Central memory CD8-positive, alpha-beta T cell (primary cell): ENCODE results near the gene SLC6A7.

ENCODE experiments used
- ATAC-seq: fragments of 150-1000 bp; cut with Tn5 transposase; replicated peaks from 2 replicates; pipeline ENCODE4 v1.10.0; 2022; ENCODE audit warnings: mild to moderate bottlenecking, moderate FRiP score, moderate number of reproducible peaks; ENCODE audit not compliant: poor library complexity, severe bottlenecking; ENCODE audit errors: extremely low read depth
- DNase-seq, 2 donors: peaks; one replicate each; pipeline ENCODE4 v3.0.0; 2021; ENCODE audit warnings: low spot score in 2 of 2
- H3K27ac Mint-ChIP-seq: one replicate; pipeline ENCODE4 v1.8.0; 2022; ENCODE audit warnings: low read depth, mild to moderate bottlenecking, moderate library complexity, mixed read lengths
- H3K27me3 Mint-ChIP-seq: one replicate; pipeline ENCODE4 v1.8.0; 2022; ENCODE audit warnings: mixed read lengths
- H3K36me3 Mint-ChIP-seq: one replicate; pipeline ENCODE4 v1.8.0; 2022; ENCODE audit warnings: mild to moderate bottlenecking, moderate library complexity, mixed read lengths; ENCODE audit not compliant: insufficient read depth
- H3K4me1 Mint-ChIP-seq: one replicate; pipeline ENCODE4 v1.8.0; 2022; ENCODE audit warnings: mixed read lengths
- H3K4me3 Mint-ChIP-seq: one replicate; pipeline ENCODE4 v1.8.0; 2022; ENCODE audit warnings: mild to moderate bottlenecking, moderate library complexity, mixed read lengths
- H3K9me3 Mint-ChIP-seq: one replicate; pipeline ENCODE4 v1.8.0; 2022; ENCODE audit warnings: mixed read lengths

SLC6A7 gene

DNA sequence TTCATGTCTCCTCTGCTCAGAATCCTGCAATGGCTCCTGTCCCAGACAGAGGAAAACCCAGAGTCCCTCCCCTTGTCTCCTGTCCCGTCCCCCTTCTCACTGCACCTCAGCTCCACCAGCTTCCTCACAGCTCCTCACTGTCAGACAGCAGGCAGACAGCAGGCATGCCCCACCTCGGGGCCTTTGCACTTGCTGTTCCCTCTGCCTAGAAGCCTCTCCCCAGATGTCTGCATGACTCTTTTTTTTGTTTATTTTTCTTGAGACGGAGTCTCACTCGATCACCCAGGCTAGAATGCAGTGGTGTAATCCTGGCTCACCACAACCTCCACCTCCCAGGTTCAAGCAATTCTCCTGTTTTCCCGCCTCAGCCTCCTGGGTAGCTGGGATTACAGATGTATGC lies 8.8 kb upstream of the SLC6A7 start:
- Mint-ChIP-seq H3K27me3 (peaks cover 32% of the 10 kb centered on the region), H3K36me3 (peaks cover 2% of the 10 kb centered on the region), H3K4me3 (no peak overlapping the region), H3K27ac (no peak overlapping the region), H3K9me3 (no peaks in the 10 kb centered on the region), H3K4me1 (no peaks in the 10 kb centered on the region)
- DNase-seq (no peak), ATAC-seq (no peak)

DNA sequence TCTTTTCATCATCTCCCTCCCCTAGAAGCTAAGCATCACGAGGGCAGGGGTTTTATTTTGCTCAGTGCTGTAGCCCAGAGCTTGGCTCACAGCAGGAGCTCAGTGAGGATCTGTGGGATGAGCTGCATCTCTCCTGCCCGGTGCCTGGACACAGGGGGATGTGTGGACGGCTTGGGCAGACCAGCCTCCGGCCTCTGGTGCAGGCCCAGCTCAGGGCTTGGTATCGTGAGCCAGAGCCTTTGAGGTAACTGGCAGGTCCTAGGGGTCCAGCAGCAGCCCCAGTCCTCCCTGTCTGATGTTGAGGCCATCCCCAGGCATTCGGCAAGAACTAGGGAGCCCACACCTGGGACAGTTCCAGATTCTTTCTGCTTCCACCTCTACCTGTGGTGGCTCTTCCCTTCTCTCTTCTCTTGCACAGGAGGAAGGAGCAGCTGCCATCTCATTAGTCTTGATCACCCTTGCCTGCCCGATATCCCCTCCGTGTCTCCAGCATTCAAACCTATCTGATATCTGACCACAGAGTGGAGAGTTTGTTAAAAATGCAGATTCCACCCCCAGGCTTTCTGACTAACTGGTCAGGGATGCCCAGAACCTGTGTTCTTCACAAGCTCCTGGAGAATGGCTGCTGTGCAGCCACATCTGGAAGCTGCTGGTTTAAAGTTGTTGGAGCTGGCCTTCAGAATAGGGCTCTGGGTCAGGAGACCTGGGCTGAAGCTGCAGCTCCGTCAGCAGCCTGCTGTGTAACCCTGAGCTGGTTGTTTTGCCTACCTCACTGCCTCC lies 7.9 kb upstream of the SLC6A7 start:
- DNase-seq, result no peak
- H3K4me3 Mint-ChIP-seq, result no peak overlapping the region
- H3K4me1 Mint-ChIP-seq, result no peaks in the 10 kb centered on the region
- ATAC-seq, result no peak
- no peaks in the 10 kb centered on the region for H3K9me3 Mint-ChIP-seq
- H3K36me3 Mint-ChIP-seq, result peaks cover 2% of the 10 kb centered on the region
- peaks cover 23% of the 10 kb centered on the region for H3K27me3 Mint-ChIP-seq
- H3K27ac Mint-ChIP-seq, result no peak overlapping the region

DNA sequence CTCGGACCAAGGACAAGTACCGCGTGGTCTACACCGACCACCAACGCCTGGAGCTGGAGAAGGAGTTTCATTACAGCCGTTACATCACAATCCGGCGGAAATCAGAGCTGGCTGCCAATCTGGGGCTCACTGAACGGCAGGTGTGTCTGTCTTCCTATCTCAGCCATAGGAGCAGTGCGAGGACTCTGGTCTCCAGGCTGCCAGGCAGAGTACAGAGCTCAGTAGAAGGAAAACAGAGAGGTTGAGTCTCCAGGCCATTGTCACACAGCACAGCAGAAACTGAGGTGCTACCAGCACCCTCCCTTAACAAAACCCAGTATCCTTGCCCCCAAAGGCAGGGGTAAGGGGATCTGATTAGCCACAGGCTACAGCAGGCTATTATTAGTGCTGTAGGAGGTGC lies 7.1 kb upstream of the SLC6A7 start:
- H3K4me3 Mint-ChIP-seq, result no peak overlapping the region

DNA sequence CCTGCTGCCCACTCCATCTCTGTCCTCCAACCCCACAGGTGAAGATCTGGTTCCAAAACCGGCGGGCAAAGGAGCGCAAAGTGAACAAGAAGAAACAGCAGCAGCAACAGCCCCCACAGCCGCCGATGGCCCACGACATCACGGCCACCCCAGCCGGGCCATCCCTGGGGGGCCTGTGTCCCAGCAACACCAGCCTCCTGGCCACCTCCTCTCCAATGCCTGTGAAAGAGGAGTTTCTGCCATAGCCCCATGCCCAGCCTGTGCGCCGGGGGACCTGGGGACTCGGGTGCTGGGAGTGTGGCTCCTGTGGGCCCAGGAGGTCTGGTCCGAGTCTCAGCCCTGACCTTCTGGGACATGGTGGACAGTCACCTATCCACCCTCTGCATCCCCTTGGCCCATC lies 6.4 kb upstream of the SLC6A7 start:
- DNase-seq, result no peak
- H3K4me1 Mint-ChIP-seq, result no peaks in the 10 kb centered on the region
- ATAC-seq, result no peak
- H3K27ac Mint-ChIP-seq, result no peak overlapping the region
- peaks cover 2% of the 10 kb centered on the region for H3K36me3 Mint-ChIP-seq
- no peaks in the 10 kb centered on the region for H3K9me3 Mint-ChIP-seq
- peaks cover 22% of the 10 kb centered on the region for H3K27me3 Mint-ChIP-seq
- no peak overlapping the region for H3K4me3 Mint-ChIP-seq

More for the DNA sequence above, 7.1 kb upstream of the SLC6A7 start:
- Mint-ChIP-seq H3K36me3 (peaks cover 2% of the 10 kb centered on the region), H3K4me1 (no peaks in the 10 kb centered on the region), H3K27me3 (peaks cover 22% of the 10 kb centered on the region), H3K27ac (no peak overlapping the region), H3K9me3 (no peaks in the 10 kb centered on the region)
- no peak for DNase-seq
- ATAC-seq, result no peak

DNA sequence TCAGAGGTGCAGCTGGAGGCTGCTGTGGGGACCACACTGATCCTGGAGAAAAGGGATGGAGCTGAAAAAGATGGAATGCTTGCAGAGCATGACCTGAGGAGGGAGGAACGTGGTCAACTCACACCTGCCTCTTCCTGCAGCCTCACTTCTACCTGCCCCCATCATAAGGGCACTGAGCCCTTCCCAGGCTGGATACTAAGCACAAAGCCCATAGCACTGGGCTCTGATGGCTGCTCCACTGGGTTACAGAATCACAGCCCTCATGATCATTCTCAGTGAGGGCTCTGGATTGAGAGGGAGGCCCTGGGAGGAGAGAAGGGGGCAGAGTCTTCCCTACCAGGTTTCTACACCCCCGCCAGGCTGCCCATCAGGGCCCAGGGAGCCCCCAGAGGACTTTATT lies 5.9 kb upstream of the SLC6A7 start:
- DNase-seq (no peak), ATAC-seq (no peak)
- Mint-ChIP-seq H3K4me3 (no peak overlapping the region), H3K27me3 (peaks cover 27% of the 10 kb centered on the region), H3K36me3 (peaks cover 2% of the 10 kb centered on the region), H3K9me3 (no peaks in the 10 kb centered on the region), H3K4me1 (no peaks in the 10 kb centered on the region), H3K27ac (no peak overlapping the region)

DNA sequence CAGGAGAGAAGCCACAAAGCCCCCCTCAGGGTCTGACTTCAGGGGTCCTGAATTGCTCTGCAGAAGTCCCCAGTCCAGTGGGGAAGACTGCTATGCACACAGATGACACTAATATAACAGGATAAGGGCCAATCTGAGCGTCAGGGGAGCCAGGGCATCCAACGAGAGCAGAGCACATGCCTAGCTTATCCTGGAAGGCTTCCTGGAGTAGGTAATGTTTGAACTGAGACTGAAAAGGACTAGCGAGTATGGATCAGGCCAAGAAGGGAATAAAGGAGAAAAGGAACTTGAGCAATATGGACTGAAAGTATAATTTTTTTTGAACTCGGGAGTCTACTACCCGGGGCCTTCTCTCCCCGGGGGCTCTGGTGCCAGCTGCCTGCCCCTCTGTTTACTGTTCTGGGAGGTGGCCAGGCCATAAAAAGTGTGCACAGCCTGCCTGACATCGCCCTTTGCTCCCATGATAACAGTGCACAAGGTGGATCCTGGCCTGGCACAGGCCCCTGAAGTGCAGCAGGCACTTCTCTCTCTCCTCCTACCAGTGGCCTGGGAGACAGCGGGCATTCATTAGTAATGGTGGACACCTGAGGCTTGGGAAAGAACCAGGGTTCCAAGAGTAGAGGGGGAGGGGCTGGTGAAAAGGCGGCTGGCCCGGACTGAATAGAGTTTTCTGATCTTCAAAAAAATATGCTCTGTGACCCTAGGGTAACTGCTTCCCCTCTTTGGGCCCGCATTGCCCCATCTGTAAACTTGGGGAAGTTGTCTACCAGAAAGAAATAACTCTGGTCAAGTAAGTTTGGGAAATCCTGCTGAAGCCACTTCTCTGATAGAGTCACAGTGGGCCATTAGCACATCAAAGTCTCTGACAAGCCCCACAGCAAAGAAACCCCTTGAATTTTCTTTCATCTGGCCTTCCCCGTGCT lies 4.6 kb upstream of the SLC6A7 start:
- Mint-ChIP-seq H3K4me1 (no peaks in the 10 kb centered on the region), H3K9me3 (no peaks in the 10 kb centered on the region), H3K36me3 (peaks cover 2% of the 10 kb centered on the region), H3K4me3 (no peak overlapping the region), H3K27ac (no peak overlapping the region), H3K27me3 (peaks cover 38% of the 10 kb centered on the region)
- ATAC-seq (no peak), DNase-seq (no peak)

DNA sequence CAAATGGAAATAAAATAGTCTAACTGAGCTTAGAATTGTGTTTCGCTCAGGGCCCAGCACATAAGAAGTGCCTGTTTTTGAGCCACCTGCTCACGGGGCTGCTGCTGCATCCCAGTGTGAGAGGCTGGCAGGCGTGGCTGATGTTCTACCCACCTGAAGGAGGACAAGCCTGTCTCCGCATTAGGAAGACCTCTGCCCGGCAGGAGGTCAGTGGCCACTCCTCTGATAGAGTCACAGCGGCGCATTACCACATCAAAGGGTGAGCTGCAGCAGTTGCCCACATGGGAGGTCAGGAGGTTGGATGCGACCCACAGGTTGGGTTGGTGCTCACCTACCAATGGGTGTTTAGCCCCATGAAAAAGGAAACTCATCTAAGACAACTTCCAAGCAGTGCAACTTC lies 3.7 kb upstream of the SLC6A7 start:
- Mint-ChIP-seq H3K36me3 (peaks cover 2% of the 10 kb centered on the region), H3K27me3 (peaks cover 44% of the 10 kb centered on the region), H3K9me3 (no peaks in the 10 kb centered on the region), H3K4me3 (no peak overlapping the region), H3K27ac (no peak overlapping the region), H3K4me1 (no peaks in the 10 kb centered on the region)
- ATAC-seq, result no peak
- DNase-seq, result no peak

DNA sequence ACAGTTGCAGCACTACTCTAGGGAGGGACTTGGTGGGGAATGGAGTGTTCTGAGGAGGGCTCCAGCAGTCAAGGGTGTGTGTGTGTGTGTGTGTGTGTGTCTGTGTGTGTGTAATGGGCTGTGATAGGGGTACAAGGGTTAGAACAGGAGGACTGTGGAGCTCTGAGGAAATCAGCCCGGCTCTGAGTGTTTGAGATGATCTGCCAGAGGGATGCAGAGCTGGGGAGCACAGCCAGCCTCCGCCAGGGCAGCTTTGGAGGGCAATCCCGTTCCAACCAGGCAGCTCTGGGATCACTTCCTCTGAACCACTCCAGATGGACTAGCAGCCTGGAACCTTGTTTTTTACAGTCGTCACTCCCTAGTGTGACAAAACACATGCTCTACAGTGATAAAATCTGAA lies 3.0 kb upstream of the SLC6A7 start:
- no peak overlapping the region for H3K4me3 Mint-ChIP-seq
- H3K27me3 Mint-ChIP-seq, result peaks cover 44% of the 10 kb centered on the region
- DNase-seq (no peak), ATAC-seq (no peak)
- H3K9me3 Mint-ChIP-seq, result no peaks in the 10 kb centered on the region
- H3K27ac Mint-ChIP-seq, result no peak overlapping the region
- peaks cover 2% of the 10 kb centered on the region for H3K36me3 Mint-ChIP-seq
- no peaks in the 10 kb centered on the region for H3K4me1 Mint-ChIP-seq

DNA sequence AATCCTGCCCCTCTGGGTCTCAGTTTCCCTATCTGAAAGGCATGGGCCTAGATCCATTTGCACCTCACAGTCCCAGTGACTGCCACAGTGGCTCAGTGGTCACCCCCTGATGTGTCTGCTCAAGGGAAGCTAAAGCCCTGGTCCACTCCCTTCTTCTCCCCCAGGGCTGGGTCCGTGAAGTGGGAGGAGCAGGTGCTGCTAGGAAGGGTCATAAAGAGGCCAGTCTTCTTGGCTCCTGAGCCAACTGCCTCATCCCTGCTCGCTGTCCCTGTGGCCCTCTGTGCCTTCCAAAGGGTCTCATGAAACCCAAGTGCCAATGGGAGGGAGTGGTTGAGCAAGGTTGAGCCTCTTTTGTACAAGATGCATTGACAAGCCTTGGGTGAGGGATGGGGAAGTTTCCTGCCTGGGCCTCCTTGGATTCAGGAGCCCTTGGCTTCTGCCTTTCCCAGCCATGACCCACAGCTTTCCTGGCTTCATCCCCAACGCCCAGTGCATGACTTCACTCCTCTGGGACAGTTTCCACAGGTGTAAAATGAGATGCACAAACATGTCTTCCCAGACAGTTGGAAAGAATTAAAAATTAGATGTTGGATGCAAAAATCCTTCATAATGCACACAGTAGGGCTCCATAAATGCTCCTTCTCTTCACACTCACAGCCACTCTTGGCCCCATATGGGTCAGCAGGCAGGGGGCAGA lies 1.6 kb upstream of the SLC6A7 start:
- H3K4me3 Mint-ChIP-seq, result no peak overlapping the region
- H3K36me3 Mint-ChIP-seq, result peaks cover 2% of the 10 kb centered on the region
- H3K9me3 Mint-ChIP-seq, result no peaks in the 10 kb centered on the region
- no peaks in the 10 kb centered on the region for H3K4me1 Mint-ChIP-seq
- DNase-seq (no peak), ATAC-seq (no peak)
- H3K27me3 Mint-ChIP-seq, result peaks cover 47% of the 10 kb centered on the region
- H3K27ac Mint-ChIP-seq, result no peak overlapping the region

DNA sequence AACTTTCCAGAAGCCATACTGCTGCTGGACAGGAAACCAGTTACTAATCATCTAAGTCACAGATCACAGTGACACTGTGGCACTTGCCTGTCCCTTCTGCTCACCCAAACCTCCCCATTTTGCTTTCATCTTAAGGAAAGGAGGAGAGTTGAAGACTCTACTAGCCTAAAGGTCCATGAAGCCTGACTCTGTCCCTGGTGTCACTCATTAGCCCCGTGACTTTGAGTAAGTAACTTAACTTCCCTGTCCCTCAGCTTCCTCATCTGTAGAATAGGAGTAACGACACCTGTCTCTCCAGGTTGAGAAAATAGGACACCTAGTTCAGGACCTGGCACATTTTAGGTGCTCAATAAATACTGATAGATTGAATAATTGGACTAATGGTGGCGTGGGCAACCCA lies 536 bp upstream of the SLC6A7 start:
- H3K36me3 Mint-ChIP-seq, result no peaks in the 10 kb centered on the region
- no peak overlapping the region for H3K27ac Mint-ChIP-seq
- no peak for ATAC-seq
- no peaks in the 10 kb centered on the region for H3K4me1 Mint-ChIP-seq
- H3K4me3 Mint-ChIP-seq, result no peak overlapping the region
- no peak for DNase-seq
- H3K9me3 Mint-ChIP-seq, result no peaks in the 10 kb centered on the region
- peaks cover 54% of the 10 kb centered on the region for H3K27me3 Mint-ChIP-seq

DNA sequence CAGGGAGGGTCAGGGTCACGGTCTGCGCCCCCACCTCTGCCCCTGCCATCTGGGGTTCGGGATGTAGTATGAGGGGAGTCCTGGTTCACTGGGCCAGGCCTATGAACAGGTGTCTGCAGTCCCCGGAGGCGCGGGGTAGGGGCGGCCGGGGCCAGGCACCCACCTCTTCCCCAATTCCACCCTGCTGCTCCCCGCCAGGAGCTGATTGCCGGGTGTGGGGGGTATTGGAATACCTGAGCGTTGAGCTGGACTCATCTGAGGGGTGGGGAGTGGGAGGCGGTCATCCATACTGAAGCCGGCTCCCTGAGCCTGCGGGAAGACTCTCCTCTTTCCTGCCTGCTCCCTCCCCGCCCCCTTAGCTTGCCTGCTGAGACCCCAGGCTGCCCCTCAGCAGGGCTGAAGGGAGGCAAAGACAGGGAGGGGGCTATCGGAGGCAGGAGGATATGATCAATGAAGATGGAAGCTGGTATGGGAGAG lies 679 bp downstream of the SLC6A7 start:
- no peaks in the 10 kb centered on the region for H3K9me3 Mint-ChIP-seq
- H3K36me3 Mint-ChIP-seq, result no peaks in the 10 kb centered on the region
- no peaks in the 10 kb centered on the region for H3K4me1 Mint-ChIP-seq
- no peak overlapping the region for H3K27ac Mint-ChIP-seq
- no peak for ATAC-seq
- H3K27me3 Mint-ChIP-seq, result peaks cover 65% of the 10 kb centered on the region
- no peak for DNase-seq
- no peak overlapping the region for H3K4me3 Mint-ChIP-seq

DNA sequence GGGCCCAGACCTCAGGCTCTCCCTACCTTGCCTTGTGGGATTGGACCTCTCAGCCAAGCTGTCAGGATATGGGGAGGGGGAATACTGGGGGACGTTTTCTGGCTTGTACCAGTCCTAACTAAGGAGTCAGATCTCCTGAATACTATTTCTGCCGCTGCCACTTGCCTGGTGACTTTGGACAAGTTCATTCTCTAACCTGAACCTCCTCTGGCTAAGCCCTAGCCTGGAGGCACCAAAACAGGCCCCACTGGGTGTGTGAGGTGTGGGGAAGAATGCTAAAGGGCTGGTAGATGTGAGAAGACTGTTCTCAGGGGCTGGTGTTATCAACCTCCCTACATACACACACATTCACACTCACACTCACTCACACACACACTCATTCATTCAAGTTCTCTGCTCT lies 1.1 kb downstream of the SLC6A7 start:
- Mint-ChIP-seq H3K36me3 (no peaks in the 10 kb centered on the region), H3K4me3 (no peak overlapping the region), H3K4me1 (no peaks in the 10 kb centered on the region), H3K27ac (no peak overlapping the region), H3K9me3 (no peaks in the 10 kb centered on the region), H3K27me3 (peaks cover 69% of the 10 kb centered on the region)
- ATAC-seq (no peak), DNase-seq (no peak)
